MM.1S (cell line): ENCODE results near the gene GOLT1A.

Experiments used
- DNase-seq: peaks from one replicate; pipeline ENCODE4 v3.0.0-alpha.2; 2015
- H2AFZ ChIP-seq: fragments of 300-600 bp; sonication (generic); 2 replicates; pipeline ENCODE4 v1.6.0; 2016; ENCODE audit warnings: antibody characterized with exemption, low read length
- H3F3A ChIP-seq: fragments of 300-600 bp; sonication (generic); 2 replicates; pipeline ENCODE4 v1.6.1; 2016; ENCODE audit warnings: mild to moderate bottlenecking, antibody characterized with exemption, low read length, moderate library complexity, mixed read lengths; ENCODE audit not compliant: insufficient read depth
- H3K27ac ChIP-seq: fragments of 300-600 bp; sonication (generic); 2 replicates; pipeline ENCODE4 v1.5.1; 2016; ENCODE audit warnings: mild to moderate bottlenecking, low read length
- H3K27me3 ChIP-seq: fragments of 300-600 bp; sonication (generic); replicated peaks from 2 replicates; pipeline ENCODE4 v1.6.0; 2016; ENCODE audit warnings: low read length; ENCODE audit not compliant: insufficient read depth
- H3K36me3 ChIP-seq: fragments of 300-600 bp; sonication (generic); replicated peaks from 2 replicates; pipeline ENCODE4 v1.6.1; 2016; ENCODE audit warnings: mild to moderate bottlenecking, low read length, mixed read lengths; ENCODE audit not compliant: insufficient read depth
- H3K4me1 ChIP-seq: fragments of 300-600 bp; sonication (generic); 2 replicates; pipeline ENCODE4 v1.6.1; 2016; ENCODE audit warnings: low read length, mixed read lengths
- H3K4me2 ChIP-seq: fragments of 300-600 bp; sonication (generic); 2 replicates; pipeline ENCODE4 v1.6.0; 2016; ENCODE audit warnings: low read depth, low read length
- H3K4me3 ChIP-seq: fragments of 300-600 bp; sonication (generic); 2 replicates; pipeline ENCODE4 v1.5.1; 2016; ENCODE audit warnings: low read length, mixed read lengths
- H3K79me2 ChIP-seq: fragments of 300-600 bp; sonication (generic); 2 replicates; pipeline ENCODE4 v1.6.1; 2016; ENCODE audit warnings: mixed run types, low read length, mixed read lengths
- H3K9ac ChIP-seq: fragments of 300-600 bp; sonication (generic); 2 replicates; pipeline ENCODE4 v1.6.1; 2016; ENCODE audit warnings: low read length, mixed read lengths
- H3K9me2 ChIP-seq: fragments of 300-600 bp; sonication (generic); replicated peaks from 2 replicates; pipeline ENCODE4 v1.6.1; 2016; ENCODE audit warnings: mild to moderate bottlenecking, low read length, mixed read lengths; ENCODE audit not compliant: insufficient read depth
- H3K9me3 ChIP-seq: fragments of 300-600 bp; sonication (generic); replicated peaks from 2 replicates; pipeline ENCODE4 v1.6.1; 2016; ENCODE audit warnings: mild to moderate bottlenecking, low read length, mixed read lengths; ENCODE audit not compliant: insufficient read depth
- H4K20me1 ChIP-seq: fragments of 300-600 bp; sonication (generic); 2 replicates; pipeline ENCODE4 v1.6.1; 2016; ENCODE audit warnings: mild to moderate bottlenecking, low read length, moderate library complexity, mixed read lengths; ENCODE audit not compliant: insufficient read depth
- EZH2 ChIP-seq: fragments of 300-600 bp; sonication (generic); optimal IDR thresholded peaks from 2 replicates; pipeline ENCODE3; 2017; ENCODE audit warnings: low read depth, mild to moderate bottlenecking, antibody characterized with exemption, low read length, mixed read lengths
- EZH2phosphoT487 ChIP-seq: fragments of 300-600 bp; sonication (generic); IDR thresholded peaks from 2 replicates; pipeline ENCODE4 v1.6.1; 2018; ENCODE audit warnings: antibody characterized with exemption, low read length
- TF ChIP-seq, protein P1 (sequence below): fragments of 300-600 bp; sonication (generic); IDR thresholded peaks from 2 replicates; pipeline ENCODE4 v1.5.1; 2016; ENCODE audit warnings: antibody characterized with exemption, low read length, mixed read lengths

Gene GOLT1A

DNA sequence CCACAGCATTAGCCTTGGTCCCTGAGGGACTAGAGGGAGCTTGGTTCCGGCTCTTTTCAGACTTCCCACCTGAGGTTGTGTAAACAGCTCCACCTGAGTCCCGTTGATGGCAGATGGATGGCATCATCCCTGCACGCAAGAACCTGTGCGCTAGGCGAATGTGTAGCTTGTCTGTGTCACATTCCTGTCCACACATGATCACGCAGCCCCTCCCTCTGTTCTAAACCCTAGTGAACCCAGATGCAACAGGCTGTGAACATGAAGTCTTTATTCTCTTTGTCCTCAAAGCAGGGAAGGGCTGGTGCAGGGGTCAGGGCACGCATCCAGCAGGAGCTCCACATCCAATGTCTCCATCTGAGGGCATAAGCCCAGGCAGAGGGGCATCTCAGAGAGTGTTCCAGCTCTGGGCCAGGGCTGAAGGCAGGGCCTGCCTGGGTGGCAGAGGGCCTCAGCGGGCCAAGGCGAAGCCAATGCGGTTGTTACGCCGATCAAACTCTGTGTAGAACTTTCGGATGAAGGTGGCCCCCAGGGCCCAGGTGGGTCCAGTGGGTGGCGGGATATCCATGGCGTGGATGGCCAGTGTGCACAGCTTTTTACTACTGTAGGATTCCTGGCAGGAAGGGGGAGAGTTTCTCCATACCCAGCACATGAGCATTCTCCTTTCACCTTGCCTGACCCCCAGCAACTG, 59.1 kb downstream of the GOLT1A start:
- Histone ChIP-seq H3K36me3 (no peaks in the 10 kb centered on the region), H3K9me2 (no peaks in the 10 kb centered on the region), H3K27me3 (peaks cover 40% of the 10 kb centered on the region), H3F3A (no peaks in the 10 kb centered on the region), H3K4me3 (no peak overlapping the region), H2AFZ (no peak overlapping the region), H3K27ac (no peak overlapping the region), H3K79me2 (no peaks in the 10 kb centered on the region), H3K9ac (no peak overlapping the region), H3K4me1 (no peaks in the 10 kb centered on the region), H3K9me3 (no peaks in the 10 kb centered on the region), H4K20me1 (no peaks in the 10 kb centered on the region), H3K4me2 (no peak overlapping the region)
- DNase-seq, result no peak
- TF ChIP-seq, protein P1, sequence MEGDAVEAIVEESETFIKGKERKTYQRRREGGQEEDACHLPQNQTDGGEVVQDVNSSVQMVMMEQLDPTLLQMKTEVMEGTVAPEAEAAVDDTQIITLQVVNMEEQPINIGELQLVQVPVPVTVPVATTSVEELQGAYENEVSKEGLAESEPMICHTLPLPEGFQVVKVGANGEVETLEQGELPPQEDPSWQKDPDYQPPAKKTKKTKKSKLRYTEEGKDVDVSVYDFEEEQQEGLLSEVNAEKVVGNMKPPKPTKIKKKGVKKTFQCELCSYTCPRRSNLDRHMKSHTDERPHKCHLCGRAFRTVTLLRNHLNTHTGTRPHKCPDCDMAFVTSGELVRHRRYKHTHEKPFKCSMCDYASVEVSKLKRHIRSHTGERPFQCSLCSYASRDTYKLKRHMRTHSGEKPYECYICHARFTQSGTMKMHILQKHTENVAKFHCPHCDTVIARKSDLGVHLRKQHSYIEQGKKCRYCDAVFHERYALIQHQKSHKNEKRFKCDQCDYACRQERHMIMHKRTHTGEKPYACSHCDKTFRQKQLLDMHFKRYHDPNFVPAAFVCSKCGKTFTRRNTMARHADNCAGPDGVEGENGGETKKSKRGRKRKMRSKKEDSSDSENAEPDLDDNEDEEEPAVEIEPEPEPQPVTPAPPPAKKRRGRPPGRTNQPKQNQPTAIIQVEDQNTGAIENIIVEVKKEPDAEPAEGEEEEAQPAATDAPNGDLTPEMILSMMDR, result no peak
- TF ChIP-seq EZH2phosphoT487, result no peak
- no peak for TF ChIP-seq EZH2

DNA sequence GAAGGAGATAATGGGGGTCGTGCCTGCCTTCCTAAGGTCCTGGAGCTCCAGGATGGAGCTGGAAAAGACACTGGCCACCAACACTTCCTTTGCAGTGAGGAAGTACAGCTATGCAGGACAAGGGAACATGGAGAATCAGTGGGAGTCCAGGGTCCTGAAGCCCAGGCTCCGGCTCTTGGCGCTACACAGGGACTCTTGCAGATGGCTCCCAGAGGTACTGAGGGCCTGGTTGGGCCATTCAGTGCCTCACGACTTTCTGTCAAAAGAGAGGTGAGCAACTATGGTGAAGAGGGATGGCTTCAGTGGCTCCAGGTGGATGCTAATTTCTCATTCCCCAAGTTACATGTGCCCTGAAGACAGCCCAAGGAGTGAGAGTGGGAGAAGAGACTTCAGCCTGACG, 60.1 kb downstream of the GOLT1A start:
- no peaks in the 10 kb centered on the region for H3K4me1 ChIP-seq
- H3K27ac ChIP-seq, result no peak overlapping the region
- no peak overlapping the region for H3K9ac ChIP-seq

DNA sequence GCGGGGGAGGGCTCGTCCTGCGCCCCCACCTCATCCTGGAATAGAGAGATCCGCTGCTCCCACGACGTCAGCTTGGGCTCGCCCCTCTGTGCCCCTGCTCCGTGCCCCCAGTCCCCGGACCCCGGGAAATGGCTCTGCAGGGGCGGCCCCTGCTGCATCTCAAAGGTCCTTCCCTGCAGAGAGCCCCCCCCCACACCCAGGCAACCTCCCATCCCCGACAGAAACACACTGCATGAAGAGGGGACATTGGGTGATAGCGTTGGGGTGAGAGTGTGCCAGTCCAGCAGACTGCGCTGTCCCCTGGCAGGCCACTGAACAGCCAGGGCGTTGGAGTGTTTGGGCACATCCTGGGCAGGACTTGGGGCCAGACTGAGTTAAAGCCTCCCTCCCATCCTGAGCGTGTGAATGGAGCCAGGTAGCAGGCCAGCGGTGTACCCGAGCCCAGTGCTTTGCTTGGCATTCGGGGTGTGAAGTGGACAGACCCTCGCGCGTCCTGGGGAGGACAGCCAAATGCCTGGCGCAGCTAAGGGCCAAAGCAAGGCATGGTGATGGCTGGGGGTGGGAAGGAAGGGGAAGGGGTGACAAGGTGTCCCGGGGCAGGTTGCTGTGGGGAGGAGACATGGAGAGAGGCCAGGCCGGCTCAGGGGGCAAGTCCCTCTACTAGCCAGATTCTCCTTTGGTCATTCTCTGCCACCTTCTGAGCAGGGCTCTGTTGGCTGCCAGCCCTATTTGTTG, 61.3 kb downstream of the GOLT1A start:
- Histone ChIP-seq H3K4me3 (peak overlapping the region; percentile 43; the same call in 1 of the 2 replicates), H3K4me2 (peak overlapping the region; percentile 86), H3K4me1 (no peaks in the 10 kb centered on the region), H3K9ac (peak overlapping the region; percentile 8; the same call in 1 of the 2 replicates), H3K9me3 (no peaks in the 10 kb centered on the region), H3K79me2 (no peaks in the 10 kb centered on the region), H3K36me3 (no peaks in the 10 kb centered on the region), H2AFZ (peak overlapping the region; percentile 57; the same call in 1 of the 2 replicates), H3K9me2 (no peaks in the 10 kb centered on the region), H3K27ac (no peak overlapping the region), H3F3A (no peaks in the 10 kb centered on the region), H4K20me1 (no peaks in the 10 kb centered on the region), H3K27me3 (peaks cover 40% of the 10 kb centered on the region)
- no peak for DNase-seq
- TF ChIP-seq EZH2, result no peak
- TF ChIP-seq, protein P1, result no peak
- TF ChIP-seq EZH2phosphoT487, result no peak

More for the DNA sequence above, 60.1 kb downstream of the GOLT1A start:
- DNase-seq, result no peak
- Histone ChIP-seq H3K79me2 (no peaks in the 10 kb centered on the region), H3K4me3 (no peak overlapping the region), H4K20me1 (no peaks in the 10 kb centered on the region), H3K9me3 (no peaks in the 10 kb centered on the region), H3K9me2 (no peaks in the 10 kb centered on the region), H2AFZ (no peak overlapping the region), H3K36me3 (no peaks in the 10 kb centered on the region), H3K27me3 (peaks cover 40% of the 10 kb centered on the region), H3F3A (no peaks in the 10 kb centered on the region), H3K4me2 (no peak overlapping the region)
- no peak for TF ChIP-seq EZH2phosphoT487
